HEK293 (cell line): Measurements from ENCODE around the gene KRTAP5-2.
"Not testable (repeated sequence)": the region's sequence is repeated elsewhere in the genome, so short reads cannot be mapped to it uniquely, and the experiment has no call there.

Experiments used
- CTCF ChIA-PET: fragments of 350-600 bp; formaldehyde crosslinking; extraction: SDS; loops from one replicate; lab custom pipeline; 2021; ENCODE audit warnings: antibody characterized with exemption; lab: Yijun Ruan, JAX
- POLR2A ChIA-PET: fragments of 300-600 bp; formaldehyde crosslinking; extraction: SDS; loops from one replicate; lab custom pipeline; 2020; ENCODE audit warnings: antibody characterized with exemption, inconsistent platforms; lab: Yijun Ruan, JAX
- H3K27ac ChIP-seq: fragments of 200-500 bp; sonication (Bioruptor generic); 2 replicates; pipeline ENCODE4 v1.5.1; 2014; ENCODE audit warnings: low read depth, low read length, control low read depth, inconsistent platforms; ENCODE audit errors: extremely low read depth
- H3K36me3 ChIP-seq, 2 experiments: fragments of 200-500 bp in 1 of 2; sonication (Bioruptor generic) in 1 of 2; 1 replicate in 1 of 2; 2 replicates in 1 of 2; pipeline ENCODE4 v1.5.1; 2014 to 2017; ENCODE audit warnings: inconsistent platforms in 2 of 2, low read length in 2 of 2; ENCODE audit not compliant: control insufficient read depth in 2 of 2, insufficient read depth in 1 of 2
- H3K4me1 ChIP-seq: fragments of 200-500 bp; sonication (Bioruptor generic); 2 replicates; pipeline ENCODE4 v1.5.1; 2014; ENCODE audit warnings: mild to moderate bottlenecking, low read length, inconsistent platforms; ENCODE audit not compliant: control insufficient read depth, insufficient read depth
- H3K4me3 ChIP-seq: 2 replicates; pipeline ENCODE4 v1.5.1; 2011; ENCODE audit warnings: low read depth, mild to moderate bottlenecking, control low read depth, low read length, moderate library complexity
- H3K9me3 ChIP-seq: fragments of 200-500 bp; sonication (Bioruptor generic); 2 replicates; pipeline ENCODE4 v1.5.1; 2014; ENCODE audit warnings: low read depth, low read length, inconsistent platforms; ENCODE audit not compliant: control insufficient read depth, insufficient read depth
- AEBP2 ChIP-seq: fragments of 450-650 bp; formaldehyde crosslinking; IDR thresholded peaks from 2 replicates; pipeline ENCODE4 v1.5.1; 2016; ENCODE audit warnings: missing biosample characterization, missing genetic modification characterization, borderline replicate concordance
- GFI1B ChIP-seq: fragments of 450-650 bp; formaldehyde crosslinking; IDR thresholded peaks from 2 replicates; pipeline ENCODE4 v1.5.1; 2016; ENCODE audit warnings: missing biosample characterization, missing genetic modification characterization
- GLIS2 ChIP-seq: fragments of 450-650 bp; formaldehyde crosslinking; IDR thresholded peaks from 2 replicates; pipeline ENCODE4 v1.5.1; 2016; ENCODE audit warnings: missing biosample characterization, missing genetic modification characterization
- OSR2 ChIP-seq: fragments of 450-650 bp; formaldehyde crosslinking; IDR thresholded peaks from 2 replicates; pipeline ENCODE4 v1.5.1; 2016; ENCODE audit warnings: missing biosample characterization, missing genetic modification characterization
- OVOL3 ChIP-seq: fragments of 450-650 bp; formaldehyde crosslinking; IDR thresholded peaks from 2 replicates; pipeline ENCODE4 v1.5.1; 2016; ENCODE audit warnings: missing biosample characterization, missing genetic modification characterization
- PRDM4 ChIP-seq: fragments of 450-650 bp; formaldehyde crosslinking; IDR thresholded peaks from 2 replicates; pipeline ENCODE4 v1.5.1; 2017; ENCODE audit warnings: missing biosample characterization, missing genetic modification characterization
- ZBTB17 ChIP-seq: fragments of 450-650 bp; formaldehyde crosslinking; IDR thresholded peaks from 2 replicates; pipeline ENCODE4 v1.5.1; 2016; ENCODE audit warnings: missing biosample characterization, missing genetic modification characterization
- ZBTB26 ChIP-seq: fragments of 450-650 bp; formaldehyde crosslinking; optimal IDR thresholded peaks from 2 replicates; pipeline ENCODE3; 2016; ENCODE audit warnings: missing biosample characterization, mild to moderate bottlenecking, missing genetic modification characterization
- ZIC2 ChIP-seq: fragments of 450-650 bp; formaldehyde crosslinking; IDR thresholded peaks from 2 replicates; pipeline ENCODE4 v1.5.1; 2016; ENCODE audit warnings: missing biosample characterization, missing genetic modification characterization
- ZNF114 ChIP-seq: fragments of 450-650 bp; formaldehyde crosslinking; IDR thresholded peaks from 2 replicates; pipeline ENCODE4 v1.5.0; 2017; ENCODE audit warnings: missing biosample characterization, missing genetic modification characterization
- ZNF146 ChIP-seq: fragments of 450-650 bp; formaldehyde crosslinking; IDR thresholded peaks from 2 replicates; pipeline ENCODE4 v1.5.1; 2016; ENCODE audit warnings: missing biosample characterization, missing genetic modification characterization
- ZNF175 ChIP-seq: fragments of 450-650 bp; formaldehyde crosslinking; IDR thresholded peaks from 2 replicates; pipeline ENCODE4 v1.5.1; 2016; ENCODE audit warnings: missing biosample characterization, missing genetic modification characterization
- ZNF2 ChIP-seq: fragments of 450-650 bp; formaldehyde crosslinking; IDR thresholded peaks from 2 replicates; pipeline ENCODE4 v1.5.1; 2016; ENCODE audit warnings: missing biosample characterization, missing genetic modification characterization
- ZNF214 ChIP-seq: fragments of 450-650 bp; formaldehyde crosslinking; IDR thresholded peaks from 2 replicates; pipeline ENCODE4 v1.5.1; 2017; ENCODE audit warnings: missing biosample characterization, mild to moderate bottlenecking, missing genetic modification characterization, borderline replicate concordance
- ZNF221 ChIP-seq: fragments of 450-650 bp; formaldehyde crosslinking; IDR thresholded peaks from 2 replicates; pipeline ENCODE4 v1.5.1; 2017; ENCODE audit warnings: missing biosample characterization, missing genetic modification characterization, borderline replicate concordance
- ZNF26 ChIP-seq: fragments of 450-650 bp; formaldehyde crosslinking; IDR thresholded peaks from 2 replicates; pipeline ENCODE4 v1.5.1; 2016; ENCODE audit warnings: missing biosample characterization, missing genetic modification characterization
- ZNF558 ChIP-seq: fragments of 450-650 bp; formaldehyde crosslinking; IDR thresholded peaks from 2 replicates; pipeline ENCODE4 v1.5.1; 2016; ENCODE audit warnings: missing biosample characterization, missing genetic modification characterization
- ZNF639 ChIP-seq: fragments of 450-650 bp; formaldehyde crosslinking; IDR thresholded peaks from 2 replicates; pipeline ENCODE4 v1.5.1; 2016; ENCODE audit warnings: missing biosample characterization, missing genetic modification characterization
- ZNF670 ChIP-seq: fragments of 450-650 bp; formaldehyde crosslinking; IDR thresholded peaks from 2 replicates; pipeline ENCODE4 v1.5.1; 2016; ENCODE audit warnings: missing biosample characterization, missing genetic modification characterization, low read depth
- ZNF777 ChIP-seq: fragments of 450-650 bp; formaldehyde crosslinking; IDR thresholded peaks from 2 replicates; pipeline ENCODE4 v1.5.1; 2017; ENCODE audit warnings: missing biosample characterization, missing genetic modification characterization, borderline replicate concordance
- ZNF830 ChIP-seq: fragments of 450-650 bp; IDR thresholded peaks from 2 replicates; pipeline ENCODE4 v1.5.0; 2018; ENCODE audit warnings: missing biosample characterization, missing genetic modification characterization, low read depth, mild to moderate bottlenecking, moderate library complexity
- ZSCAN4 ChIP-seq: fragments of 450-650 bp; formaldehyde crosslinking; IDR thresholded peaks from 2 replicates; pipeline ENCODE4 v1.5.1; 2017; ENCODE audit warnings: missing biosample characterization, missing genetic modification characterization

Gene KRTAP5-2

GRCh38 chr11:1581976-1582375 lies 16.1 kb downstream of the KRTAP5-2 start:
- ChIA-PET POLR2A (interaction anchor here (0.6 kb wide), 1 partner anchor 648 kb away, joined by 3 read pairs; no protein-coding TSS in a partner anchor), CTCF (interaction anchor here (0.6 to 1.5 kb wide), 5 partner anchors 13 to 468 kb away, joined by 3 to 9 read pairs (median 4); no protein-coding TSS in a partner anchor)
- H3K9me3 ChIP-seq = no peaks in the 10 kb centered on the region
- TF ChIP-seq ZNF2 (tag by site-specific recombination) (no peak), OVOL3 (no peak), GLIS2 (tag by site-specific recombination) (0 out of 2 replicates have a peak, but pooled peaks have one; percentile 11)
- H3K4me1 ChIP-seq = no peaks in the 10 kb centered on the region
- H3K4me3 ChIP-seq = no peak overlapping the region
- no peaks in the 10 kb centered on the region for H3K36me3 ChIP-seq
- no peak overlapping the region for H3K27ac ChIP-seq

GRCh38 chr11:1576825-1577224 lies 21.3 kb downstream of the KRTAP5-2 start:
- ChIA-PET CTCF (interaction anchor here (0.6 to 2.0 kb wide), 6 partner anchors 18 to 132 kb away, joined by 3 to 15 read pairs (median 3); no protein-coding TSS in a partner anchor), POLR2A (no interaction called here)
- Histone ChIP-seq H3K4me1 (no peaks in the 10 kb centered on the region), H3K27ac (no peak overlapping the region), H3K9me3 (no peaks in the 10 kb centered on the region), H3K4me3 (no peak overlapping the region), H3K36me3 (no peaks in the 10 kb centered on the region)
- TF ChIP-seq OSR2 (tag by site-specific recombination) (no peak), ZNF558 (tag by site-specific recombination) (no peak), ZNF830 (tag by site-specific recombination) (no peak), ZNF221 (tag by site-specific recombination) (no peak), ZNF639 (tag by site-specific recombination) (no peak), ZBTB17 (tag by site-specific recombination) (no peak), ZNF777 (tag by site-specific recombination) (no peak), ZIC2 (tag by site-specific recombination) (no peak), ZNF114 (tag by site-specific recombination) (no peak), AEBP2 (tag by site-specific recombination) (no peak), ZSCAN4 (tag by site-specific recombination) (no peak), ZNF26 (tag by site-specific recombination) (no peak), PRDM4 (tag by site-specific recombination) (no peak), ZNF146 (tag by site-specific recombination) (no peak), ZNF214 (tag by site-specific recombination) (no peak), GFI1B (tag by site-specific recombination) (no peak), ZNF175 (tag by site-specific recombination) (no peak), ZBTB26 (no peak), ZNF670 (tag by site-specific recombination) (no peak)

- not testable (repeated sequence) for H3K4me1 ChIP-seq, H3K4me3 ChIP-seq, H3K27ac ChIP-seq, H3K36me3 ChIP-seq, H3K9me3 ChIP-seq
- CTCF ChIA-PET = interaction anchor here (1.6 to 3.2 kb wide), 4 partner anchors 11 to 29 kb away, joined by 7 to 19 read pairs (median 16); no protein-coding TSS in a partner anchor
- POLR2A ChIA-PET = interaction anchor here (0.7 to 1.6 kb wide), 2 partner anchors 27 to 227 kb away, joined by 4 to 8 read pairs; no protein-coding TSS in a partner anchor
Measured at GRCh38 chr11:1575756-1576155, 22.3 kb downstream of the KRTAP5-2 start.
